Lower leg skin (tissue), 3 donors: ENCODE data around the gene PPIL6.

Experiments
- POLR2A ChIP-seq, 2 donors: fragments of 450-650 bp; IDR thresholded peaks; one replicate each; pipeline ENCODE4 v1.6.1; 2016 to 2017; ENCODE audit warnings: antibody characterized with exemption in 2 of 2, mild to moderate bottlenecking in 1 of 2, moderate library complexity in 1 of 2
- TF ChIP-seq, protein P1 (sequence below), 3 donors: fragments of 450-650 bp; IDR thresholded peaks; one replicate each; pipeline ENCODE4 v1.5.1; 2016; ENCODE audit warnings: antibody characterized with exemption in 3 of 3, mild to moderate bottlenecking in 3 of 3, moderate library complexity in 2 of 3

DNA sequence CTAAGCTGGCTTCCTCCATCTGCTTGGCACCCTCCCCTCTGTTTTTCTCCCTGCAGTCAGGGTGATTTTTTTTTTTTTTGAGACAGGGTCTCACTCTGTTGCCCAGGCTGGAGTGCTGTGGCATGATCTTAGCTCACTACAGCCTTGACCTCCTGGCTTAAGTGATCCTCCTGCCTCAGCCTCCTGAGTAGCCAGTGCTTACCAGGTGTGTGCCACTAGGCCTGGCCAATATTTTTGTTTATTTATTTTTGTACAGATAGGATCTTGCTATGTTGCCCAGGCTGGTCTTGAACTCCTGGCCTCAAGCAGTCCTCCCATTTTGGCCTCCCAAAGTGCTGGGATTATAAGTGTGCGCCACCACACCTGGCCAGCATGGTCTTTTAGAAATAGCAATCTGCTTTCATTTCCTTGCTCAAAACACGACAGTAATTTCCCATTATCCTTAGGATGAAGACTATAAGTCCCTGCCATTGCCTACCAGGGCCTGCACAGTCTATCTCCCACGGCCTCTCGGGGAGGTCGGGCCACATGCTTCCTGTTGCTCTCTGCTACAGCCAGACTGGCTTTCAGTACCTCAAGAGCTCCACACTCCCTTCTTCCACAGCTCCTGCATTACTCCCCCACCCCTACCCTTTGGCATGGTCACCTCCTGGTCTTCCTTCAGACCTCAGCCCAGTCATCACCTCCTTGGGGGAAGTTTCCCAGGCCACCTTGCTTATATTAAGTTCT, 47.1 kb downstream of the PPIL6 start:
- TF ChIP-seq, protein P1, sequence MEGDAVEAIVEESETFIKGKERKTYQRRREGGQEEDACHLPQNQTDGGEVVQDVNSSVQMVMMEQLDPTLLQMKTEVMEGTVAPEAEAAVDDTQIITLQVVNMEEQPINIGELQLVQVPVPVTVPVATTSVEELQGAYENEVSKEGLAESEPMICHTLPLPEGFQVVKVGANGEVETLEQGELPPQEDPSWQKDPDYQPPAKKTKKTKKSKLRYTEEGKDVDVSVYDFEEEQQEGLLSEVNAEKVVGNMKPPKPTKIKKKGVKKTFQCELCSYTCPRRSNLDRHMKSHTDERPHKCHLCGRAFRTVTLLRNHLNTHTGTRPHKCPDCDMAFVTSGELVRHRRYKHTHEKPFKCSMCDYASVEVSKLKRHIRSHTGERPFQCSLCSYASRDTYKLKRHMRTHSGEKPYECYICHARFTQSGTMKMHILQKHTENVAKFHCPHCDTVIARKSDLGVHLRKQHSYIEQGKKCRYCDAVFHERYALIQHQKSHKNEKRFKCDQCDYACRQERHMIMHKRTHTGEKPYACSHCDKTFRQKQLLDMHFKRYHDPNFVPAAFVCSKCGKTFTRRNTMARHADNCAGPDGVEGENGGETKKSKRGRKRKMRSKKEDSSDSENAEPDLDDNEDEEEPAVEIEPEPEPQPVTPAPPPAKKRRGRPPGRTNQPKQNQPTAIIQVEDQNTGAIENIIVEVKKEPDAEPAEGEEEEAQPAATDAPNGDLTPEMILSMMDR (IDR thresholded peaks at IDR 0.05) = no peak
- TF ChIP-seq POLR2A (IDR thresholded peaks at IDR 0.05) = no peak
